AG08396 (cell line): ENCODE results near the gene RCSD1.

Experiments
- DNase-seq: peaks from one replicate; pipeline ENCODE4 v3.0.0; 2012; ENCODE audit warnings: low spot score, mixed read lengths

The RCSD1 gene

DNA sequence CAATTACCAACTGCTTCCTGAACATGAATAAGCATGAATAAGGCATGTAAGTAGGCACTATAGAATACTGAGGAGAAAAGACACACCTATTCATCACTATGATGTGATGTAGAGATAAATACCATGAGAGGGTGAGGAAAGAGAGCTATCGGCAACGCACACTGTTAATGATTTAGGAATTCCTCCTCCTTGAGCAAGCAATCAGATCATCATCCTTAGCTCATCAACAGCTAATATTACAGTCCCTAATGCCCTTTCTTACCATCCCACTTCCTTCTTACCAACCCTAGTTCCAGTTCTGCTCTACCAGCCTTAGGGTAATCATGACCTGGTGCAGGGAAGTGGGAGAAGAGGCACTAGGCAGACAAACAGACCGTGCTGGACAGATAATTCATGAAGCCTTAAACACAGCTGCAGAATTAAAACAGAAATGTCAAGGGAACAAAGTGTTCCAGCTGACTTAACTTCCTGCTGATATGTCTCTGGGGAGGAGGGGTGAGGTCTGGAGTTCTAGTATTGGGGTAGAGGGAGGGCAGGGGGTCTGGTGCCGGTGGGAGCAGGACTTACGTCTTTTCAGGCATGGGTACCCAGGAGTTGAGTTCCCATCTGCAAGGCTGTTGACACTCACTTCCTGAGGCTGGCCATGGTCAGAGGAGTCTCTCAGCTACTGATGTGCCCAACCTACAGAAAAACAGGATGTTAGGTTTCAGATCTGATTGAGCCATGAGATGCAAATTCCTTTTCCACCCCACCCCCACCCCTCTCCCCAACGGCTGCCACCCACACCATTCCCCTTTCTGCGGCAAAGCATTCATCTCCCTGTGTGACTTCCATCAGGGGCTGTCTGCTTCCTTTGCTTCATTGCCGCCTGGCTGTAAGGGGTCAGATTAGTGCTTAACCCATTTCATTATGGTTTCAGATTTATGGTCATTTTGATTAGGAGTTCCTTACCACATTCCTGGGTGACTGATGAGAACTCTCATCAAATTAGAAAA, 12.6 kb upstream of the RCSD1 start:
- DNase-seq, result no peak

DNA sequence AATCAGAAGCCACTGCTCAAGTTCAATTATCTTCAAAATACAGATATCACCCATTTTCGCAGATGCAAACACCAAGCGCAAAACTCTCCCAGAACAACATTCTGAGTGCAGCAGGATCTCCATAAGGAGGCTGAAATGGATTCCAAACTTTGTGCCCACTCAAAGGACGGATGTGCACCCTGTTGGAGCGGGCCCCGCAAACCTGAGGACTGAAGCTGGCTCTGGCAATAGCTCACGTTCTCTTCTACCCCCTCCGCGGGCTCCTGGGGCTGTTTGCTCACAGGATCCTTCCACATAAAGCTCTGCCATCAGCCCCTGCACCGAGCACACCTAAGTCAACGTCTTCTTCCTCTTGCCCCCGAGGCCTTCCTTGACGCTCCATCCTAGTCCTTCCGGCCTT, 11.7 kb upstream of the RCSD1 start:
- no peak for DNase-seq

DNA sequence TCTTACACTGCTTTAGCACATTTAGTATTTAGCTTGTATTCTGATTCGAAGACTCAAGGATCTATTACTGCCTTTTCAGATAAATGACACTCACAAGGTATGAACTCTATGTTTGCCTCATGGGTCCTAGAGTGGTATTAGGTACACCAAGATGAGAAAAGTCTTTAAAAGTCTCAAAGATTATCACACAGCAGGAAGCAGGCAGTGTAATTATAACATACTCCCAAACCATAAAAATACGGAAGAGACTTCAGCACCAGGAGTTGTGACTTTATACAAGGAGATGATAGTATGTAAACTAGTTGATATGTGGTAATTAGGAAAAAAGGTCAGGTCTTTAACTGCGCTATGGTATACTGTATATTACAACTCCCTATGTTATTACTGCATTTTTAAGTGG, 11.2 kb upstream of the RCSD1 start:
- no peak for DNase-seq

DNA sequence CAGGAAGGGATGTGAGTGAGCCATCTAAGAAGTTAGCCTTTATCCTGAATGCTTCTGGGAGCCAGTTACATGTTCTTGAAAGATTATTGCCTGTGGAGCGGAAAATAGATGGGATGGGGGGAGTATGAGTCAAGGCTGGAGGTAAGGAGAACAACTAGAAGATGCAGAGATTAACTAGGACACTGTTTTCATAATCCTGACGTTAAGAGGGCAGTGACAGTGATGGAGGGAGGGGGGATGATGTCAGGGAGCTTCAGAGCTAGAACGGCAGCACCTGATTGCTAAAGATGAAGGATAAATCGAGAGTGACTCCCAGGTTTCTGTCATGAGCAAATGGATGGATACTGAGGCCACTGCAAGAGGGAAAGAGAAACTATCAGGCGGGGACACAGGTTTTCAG, 10.0 kb upstream of the RCSD1 start:
- no peak for DNase-seq

DNA sequence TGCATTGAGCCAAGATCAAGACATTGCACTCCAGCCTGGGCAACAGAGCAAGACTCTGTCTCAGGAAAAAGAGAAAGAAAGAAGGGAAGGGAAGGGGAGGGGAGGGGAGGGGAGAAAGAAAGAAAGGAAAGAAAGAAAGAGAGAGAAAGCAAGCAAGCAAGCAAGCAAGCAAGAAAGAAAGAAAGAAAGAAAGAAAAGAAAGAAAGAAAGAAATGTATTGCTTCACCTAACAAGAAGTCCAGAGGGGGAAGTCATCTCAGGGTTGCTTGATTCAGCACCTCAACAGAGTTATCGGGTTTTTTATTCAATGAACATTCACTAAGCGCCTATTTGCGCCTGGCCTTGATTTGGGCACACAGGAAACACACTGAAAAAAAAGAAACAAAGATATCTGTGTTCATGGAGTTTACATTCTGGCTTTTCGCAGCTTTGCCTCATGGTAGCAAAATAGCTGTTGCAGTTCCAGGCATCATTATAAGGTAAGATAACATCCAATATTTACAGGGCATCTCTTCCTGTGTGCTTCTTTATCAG, 8.2 kb upstream of the RCSD1 start:
- no peak for DNase-seq

DNA sequence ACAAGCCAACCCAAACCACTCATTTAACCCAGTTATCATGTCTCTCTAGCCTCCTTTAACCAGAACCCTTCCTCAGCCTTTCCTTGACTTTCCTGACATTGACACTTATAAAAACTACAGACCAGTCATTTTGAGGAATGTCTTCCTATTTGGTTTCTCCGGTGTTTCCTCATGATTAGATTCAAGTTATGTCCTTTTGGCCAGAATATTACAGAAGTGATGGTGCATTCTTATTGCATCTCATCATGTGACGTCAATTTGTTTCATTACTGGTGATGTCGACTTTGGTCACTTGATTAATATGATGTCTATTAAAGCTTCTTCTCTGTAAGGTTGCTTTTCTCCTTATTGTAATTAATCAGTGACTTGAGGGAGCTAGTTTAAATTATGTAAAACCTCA, 6.1 kb upstream of the RCSD1 start:
- DNase-seq, result no peak

DNA sequence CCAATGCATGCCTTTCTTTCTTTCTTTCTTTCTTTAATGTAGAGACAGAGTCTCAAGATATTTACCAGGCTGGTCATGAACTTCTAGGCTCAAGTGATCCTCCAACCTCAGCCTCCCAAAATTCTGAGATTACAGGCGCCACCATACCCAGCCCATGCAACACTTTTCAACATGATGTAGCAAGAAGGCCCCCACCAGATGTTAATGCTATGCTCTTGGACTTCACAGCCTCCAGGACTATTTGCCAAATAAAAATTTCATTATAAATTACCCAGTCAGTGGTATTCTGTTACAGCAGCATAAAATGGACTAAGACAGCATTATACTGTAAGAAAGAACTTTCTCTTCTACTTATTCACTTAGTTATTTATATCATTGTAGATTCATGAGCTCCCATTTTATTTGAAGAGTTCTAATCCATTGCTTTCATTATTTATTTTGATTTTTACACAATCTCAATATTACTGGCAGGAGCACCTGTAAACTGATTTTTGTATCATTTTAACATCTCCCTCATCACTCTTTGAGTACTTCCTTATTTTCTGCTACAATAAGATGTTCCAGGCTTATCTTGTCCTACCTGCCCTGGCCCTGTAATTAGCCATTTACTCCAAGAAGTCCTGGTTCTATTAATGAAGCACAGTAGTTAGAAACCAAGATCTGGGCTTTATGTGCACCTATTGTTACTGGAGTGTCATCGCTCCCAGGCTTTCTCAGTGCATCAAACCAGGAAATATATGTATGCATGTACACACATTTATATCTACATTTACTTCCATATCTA, 4.8 kb upstream of the RCSD1 start:
- no peak for DNase-seq

DNA sequence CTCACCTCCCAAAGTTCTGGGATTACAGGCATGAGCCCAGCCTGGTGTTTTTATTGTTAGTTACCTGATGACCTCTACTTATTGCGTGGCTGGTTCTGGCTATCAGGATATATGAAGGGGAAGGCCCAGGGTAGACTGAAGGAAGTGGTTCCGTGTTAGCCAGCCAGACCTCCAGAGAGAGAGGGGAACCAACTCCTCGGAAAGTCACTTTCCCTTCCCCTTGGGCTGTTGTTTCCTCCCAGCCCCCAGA, 2.5 kb upstream of the RCSD1 start:
- DNase-seq, result no peak

DNA sequence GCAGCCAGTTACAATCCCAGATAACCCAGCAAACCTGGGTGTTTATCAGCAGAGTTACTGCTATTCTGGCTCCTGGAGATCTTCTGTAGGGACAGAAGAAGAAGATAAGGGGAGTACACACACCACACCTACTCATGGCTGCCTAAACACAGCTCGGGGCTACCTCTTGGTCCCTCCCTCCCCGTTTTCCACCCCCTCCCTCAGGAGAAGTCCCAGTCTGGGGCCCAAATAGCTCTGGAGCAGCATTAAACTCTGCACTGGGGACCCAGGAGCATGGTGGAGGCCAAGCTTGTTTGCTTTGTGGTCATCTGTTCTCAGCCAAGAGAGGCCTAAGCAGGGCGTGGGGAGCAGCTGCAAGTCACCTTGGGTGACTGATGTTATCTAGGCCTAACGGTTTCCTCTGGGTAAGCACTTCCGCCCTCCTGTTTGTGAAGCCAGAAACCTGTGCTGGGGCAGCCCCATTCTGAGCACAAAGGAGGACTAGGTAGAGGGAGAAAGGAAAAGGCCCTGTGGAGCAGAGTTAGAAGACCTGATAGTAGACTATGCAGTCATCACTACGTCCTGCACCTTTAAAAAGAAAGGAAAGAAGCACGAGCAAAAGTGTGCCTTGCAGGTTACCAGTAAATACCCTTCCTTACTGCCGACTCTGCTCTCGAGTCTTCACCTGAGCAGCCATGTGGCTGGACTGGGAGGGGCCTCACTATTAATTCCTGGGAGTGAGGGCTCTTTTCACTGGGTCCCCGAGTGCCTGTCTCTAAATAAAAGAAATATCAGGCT, 2.0 kb upstream of the RCSD1 start:
- DNase-seq, result no peak

DNA sequence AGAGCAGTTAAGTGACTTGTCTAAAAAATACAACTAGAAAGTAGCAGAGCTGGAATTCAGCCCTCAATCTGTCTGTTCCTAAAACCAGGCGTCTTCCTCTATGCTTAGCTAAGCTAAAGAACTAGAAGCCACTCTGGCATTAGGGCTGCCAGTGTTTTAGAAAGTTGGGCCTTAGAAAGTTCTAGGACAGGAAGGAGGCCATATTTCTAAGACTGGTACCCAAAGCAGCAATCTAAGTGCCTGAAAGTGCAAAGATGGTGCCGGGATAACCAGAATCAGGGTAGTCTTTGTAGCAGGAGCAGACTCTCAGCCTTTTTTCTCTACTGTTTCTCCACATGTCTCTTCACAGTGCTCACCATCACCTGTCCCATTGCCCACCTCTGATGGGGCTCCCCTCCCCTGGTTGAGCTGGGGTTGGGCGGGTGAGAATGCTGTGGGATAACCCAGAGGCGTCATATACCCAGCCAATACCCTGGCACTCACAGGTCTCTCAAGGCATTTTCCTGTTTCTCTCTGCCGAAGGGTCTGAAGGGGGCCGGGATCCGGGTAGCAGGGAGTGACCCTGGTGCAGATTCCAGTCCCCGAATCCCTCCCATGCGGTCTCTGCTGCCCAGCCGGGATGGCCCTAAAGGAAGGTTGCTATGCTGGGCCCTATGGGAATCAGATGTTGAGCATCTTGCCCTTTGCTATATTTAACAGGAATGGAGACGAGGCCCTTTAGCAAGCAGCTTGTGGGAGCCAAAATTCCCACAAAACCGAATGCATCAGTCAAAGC, 1.1 kb upstream of the RCSD1 start:
- no peak for DNase-seq

DNA sequence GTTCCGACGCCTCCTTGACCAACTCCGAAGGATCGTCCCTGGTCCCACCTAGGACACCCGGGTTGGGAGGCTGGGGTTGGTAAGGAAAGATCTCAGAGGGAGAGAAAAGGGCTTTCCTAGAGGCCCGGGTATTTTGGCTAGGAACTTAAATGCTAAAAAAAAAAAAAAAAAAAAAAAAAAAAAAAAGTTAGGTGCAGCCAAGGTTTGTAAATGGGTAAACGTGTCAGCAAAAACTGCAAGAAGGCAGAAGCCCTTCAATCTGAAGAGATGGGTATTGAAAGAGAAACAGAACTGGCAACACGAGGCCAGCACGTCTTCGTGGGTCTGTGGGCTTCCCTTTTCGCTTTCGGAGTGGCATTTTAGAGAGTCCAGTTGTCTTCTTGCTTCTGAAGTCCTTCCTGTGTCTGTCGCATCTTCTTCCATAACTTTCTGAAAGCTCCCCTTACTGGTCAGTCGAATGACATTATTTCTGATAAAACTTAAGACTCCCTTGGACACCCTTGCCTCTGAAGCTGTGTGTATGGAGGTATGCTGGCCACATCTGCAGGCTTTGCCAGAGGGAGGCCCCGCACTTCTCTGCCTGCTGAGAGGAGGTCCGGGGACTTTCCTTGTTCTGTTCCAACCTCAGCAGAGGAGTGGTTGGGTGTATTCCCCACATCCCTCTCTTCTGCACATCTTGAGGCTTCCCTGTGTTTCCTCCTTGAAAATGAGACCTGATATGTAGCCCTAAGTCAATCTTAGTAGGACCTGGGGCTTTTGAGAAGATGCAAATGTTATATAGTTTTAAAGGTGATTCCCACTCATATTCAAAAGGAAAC, 745 bp downstream of the RCSD1 start:
- DNase-seq, result no peak

DNA sequence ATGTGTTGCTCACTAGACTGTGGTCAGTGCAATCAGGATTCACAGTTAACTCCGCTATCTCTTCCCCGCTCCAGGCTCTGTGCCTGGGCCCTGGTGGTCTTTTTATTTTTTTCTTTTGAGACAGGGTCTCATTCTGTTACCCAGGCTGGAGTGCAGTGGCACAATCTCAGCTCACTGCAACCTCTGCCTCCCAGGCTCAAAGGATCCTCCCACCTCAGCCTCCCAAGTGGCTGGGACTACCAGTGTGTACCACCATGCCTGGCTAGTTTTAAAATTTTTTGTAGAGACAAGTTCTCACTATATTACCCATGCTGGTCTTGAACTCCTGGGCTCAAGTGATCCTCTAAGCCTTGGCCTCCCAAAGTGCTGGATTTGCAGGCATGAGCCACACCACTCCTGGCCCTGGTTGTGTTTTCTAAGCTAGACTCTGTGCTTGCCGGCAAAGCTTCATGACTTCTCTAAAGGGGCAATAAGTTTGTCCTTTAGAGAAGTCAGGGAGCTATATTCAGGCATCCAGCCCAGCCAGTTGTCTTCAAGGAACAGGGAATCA, 1.4 kb downstream of the RCSD1 start:
- DNase-seq, result no peak

DNA sequence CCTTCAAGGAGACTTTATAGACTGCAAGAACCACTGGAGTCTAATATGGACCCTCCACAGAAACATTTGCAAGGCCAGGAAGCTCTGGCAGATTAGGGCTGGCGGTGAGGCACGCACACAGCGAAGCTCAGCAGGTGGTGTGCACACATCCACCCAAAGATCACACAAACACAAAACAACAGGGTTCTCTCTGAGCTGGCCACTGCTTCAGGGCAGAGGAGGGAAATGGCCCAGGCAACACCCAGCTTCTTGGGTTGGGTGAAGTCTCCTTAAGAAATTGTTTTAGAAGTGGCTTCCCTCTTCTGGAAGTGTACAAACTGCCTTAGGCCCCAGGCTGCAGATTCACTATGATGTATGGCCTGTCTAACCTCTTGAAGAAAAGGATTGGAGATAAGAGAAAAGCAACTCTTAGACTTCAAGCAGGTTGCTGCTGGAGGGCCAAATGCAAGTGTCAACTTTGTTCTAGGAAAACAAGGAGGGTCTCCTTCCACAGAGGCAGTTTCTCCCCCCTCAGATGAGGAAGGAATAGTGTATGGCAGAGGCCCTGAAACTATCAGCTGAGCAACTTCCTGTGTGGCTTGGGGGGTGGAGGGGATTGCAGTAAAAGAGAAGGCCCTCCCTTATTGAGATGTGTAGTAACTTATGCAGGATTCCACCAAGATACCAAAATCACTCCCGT, 2.0 kb downstream of the RCSD1 start:
- no peak for DNase-seq

DNA sequence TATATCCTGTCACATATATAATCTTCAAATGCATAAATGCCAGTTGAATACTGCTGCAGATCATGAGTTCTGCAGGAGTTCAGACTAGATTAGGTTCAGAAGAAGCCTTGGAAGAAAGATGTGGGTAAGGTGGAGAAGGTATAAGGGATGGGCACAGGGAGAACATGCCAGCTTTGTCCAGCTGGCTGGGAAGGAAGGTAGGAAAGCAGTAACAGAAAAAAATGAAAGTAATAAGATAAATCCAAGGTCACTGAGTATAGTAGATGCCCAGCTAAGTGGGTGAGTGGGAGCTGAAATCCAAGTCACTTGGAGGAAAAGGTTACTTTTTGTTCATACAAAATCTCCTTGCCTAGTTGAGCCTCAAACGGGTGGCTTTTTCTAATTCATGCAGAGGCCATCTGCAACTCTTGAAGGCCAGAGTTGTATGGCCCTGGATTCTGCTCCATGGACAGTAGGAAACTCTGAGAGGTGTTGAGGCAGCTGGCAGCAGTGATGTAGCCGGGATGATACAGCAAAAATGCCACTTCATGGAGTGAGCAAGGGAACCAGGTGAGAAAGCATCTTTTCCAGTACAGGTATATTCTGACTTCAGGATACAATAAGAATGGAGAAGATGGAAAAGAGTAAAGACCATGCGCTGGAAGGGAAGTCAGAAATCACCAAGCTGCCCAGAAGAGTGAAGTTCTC, 3.4 kb downstream of the RCSD1 start:
- no peak for DNase-seq

DNA sequence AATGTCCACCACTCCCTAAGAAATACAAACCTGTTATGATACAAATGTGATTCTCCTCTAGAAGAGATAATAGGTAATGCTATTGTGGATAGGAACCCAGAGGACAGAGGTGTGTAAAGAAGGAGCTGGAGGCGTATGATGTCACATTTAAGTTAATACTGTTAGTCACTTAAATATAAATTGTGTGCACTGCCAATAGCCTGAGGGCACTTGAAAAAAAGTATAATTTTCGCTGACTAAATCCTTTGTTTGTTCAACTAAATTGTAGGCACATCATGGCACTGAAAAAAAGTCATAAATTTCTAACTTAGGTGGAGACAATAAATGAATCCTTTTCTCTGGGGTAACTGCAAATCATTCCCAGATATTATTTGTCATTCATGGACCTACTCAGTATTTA, 4.4 kb downstream of the RCSD1 start:
- no peak for DNase-seq

DNA sequence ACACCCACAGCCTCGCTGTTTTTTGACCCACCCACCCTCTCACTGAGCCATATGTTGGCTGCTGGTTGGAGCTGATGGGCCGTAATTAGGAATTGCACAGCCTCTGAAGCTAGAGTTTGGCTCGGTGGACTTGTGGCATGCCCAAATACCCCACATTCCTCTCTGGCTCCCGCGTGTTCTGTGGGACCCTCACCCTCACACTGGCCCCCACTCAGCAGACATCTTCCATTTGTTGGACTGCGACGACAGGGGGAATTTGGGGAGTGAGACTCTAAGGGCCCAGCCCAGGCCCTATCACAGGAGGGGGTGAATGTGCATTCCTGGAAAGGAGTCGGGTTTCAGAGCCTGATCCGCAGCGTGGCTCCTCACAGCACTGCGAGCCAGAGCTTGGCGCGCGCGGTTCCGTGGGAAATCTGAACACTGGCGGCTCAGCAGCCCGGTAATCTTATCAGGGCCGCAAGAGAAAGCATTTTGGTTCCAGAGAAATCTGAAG, 5.2 kb downstream of the RCSD1 start:
- DNase-seq, result no peak

DNA sequence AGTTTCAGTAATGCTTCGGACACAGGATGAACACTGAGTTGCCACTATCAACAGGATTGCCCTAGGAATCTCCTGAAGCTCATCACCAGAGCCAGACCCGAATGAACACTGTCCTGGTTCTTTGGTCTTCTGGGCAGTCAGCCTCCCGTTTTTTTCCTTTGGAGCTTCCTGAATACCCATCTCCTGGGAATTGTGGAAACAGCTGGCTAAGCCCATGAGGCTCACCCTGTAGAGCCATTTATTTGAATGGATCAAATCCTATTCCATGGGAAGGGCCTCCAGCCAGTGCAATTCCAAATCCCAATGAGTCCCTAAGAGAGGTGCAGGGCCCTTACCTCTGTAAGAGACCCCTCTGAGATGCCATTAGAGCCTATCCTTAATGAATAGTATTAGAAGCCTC, 5.9 kb downstream of the RCSD1 start:
- no peak for DNase-seq

DNA sequence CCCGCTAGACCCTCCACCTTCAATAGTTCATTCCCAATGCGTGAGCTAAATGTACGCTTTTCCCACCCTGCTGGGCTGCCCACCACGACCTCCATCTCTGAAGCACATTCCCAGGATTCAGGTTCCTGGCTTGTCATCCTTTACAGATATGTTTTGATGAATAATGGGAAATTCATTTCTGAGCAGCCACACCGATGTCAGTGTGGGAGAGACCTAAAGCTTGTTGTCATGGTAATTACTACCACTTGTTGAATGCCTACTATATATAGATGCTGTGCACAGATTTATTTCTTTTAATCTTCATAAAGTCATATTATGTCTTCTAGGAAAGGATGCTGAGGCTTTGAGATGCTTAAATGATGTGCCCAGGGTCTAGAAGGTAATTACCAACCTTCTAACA, 8.0 kb downstream of the RCSD1 start:
- DNase-seq, result no peak

DNA sequence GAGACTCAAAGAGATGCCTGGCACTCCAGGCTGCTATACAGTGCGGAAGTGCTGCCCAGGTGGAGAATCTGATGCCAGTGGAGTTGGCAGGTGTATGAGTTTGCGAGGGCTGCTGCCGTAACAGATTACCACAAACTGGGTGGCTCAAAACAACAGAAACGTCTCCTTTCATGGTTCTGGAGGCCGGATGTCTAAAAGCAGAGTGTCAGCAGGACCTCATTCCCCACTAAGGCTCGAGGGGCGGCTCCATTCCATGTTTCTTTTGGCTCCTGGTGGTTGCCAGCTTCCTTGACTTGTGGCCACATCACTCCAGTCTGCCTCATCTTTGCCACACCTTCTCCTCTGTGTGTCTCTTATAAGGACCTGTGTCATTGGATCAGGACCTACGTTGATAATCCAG, 10.0 kb downstream of the RCSD1 start:
- DNase-seq, result no peak
